Astrocyte (in vitro differentiated cells and primary cell): ENCODE data around the gene CEP128. TPM values are rescaled to one million over a fixed set of nuclear protein-coding genes. Genes with fewer than 3 reads are reported as not detected.

Experiments
- DNase-seq: peaks from one replicate; pipeline ENCODE4 v3.0.0-alpha.2; 2010; ENCODE audit warnings: low read depth
- FAIRE-seq: peaks from 2 replicates; lab custom pipeline; 2011; peaks lifted over from hg19 to GRCh38; lab: Jason Lieb, UNC
- H2AFZ ChIP-seq: 2 replicates; pipeline ENCODE4 v1.6.0; 2012; ENCODE audit warnings: low read depth, low read length, inconsistent platforms
- H3K27ac ChIP-seq: 2 replicates; pipeline ENCODE4 v1.5.1; 2011; ENCODE audit warnings: low read depth, low read length, inconsistent platforms
- H3K27me3 ChIP-seq: 2 replicates; pipeline ENCODE4 v1.6.0; 2011; ENCODE audit warnings: low read length, inconsistent platforms; ENCODE audit not compliant: insufficient read depth
- H3K36me3 ChIP-seq: 2 replicates; pipeline ENCODE4 v1.5.1; 2011; ENCODE audit warnings: low read length, inconsistent platforms; ENCODE audit not compliant: insufficient read depth
- H3K4me1 ChIP-seq: 2 replicates; pipeline ENCODE4 v1.5.1; 2011; ENCODE audit warnings: low read length, inconsistent platforms; ENCODE audit not compliant: insufficient read depth
- H3K4me2 ChIP-seq: 2 replicates; pipeline ENCODE4 v1.6.0; 2012; ENCODE audit warnings: low read length, inconsistent platforms
- H3K4me3 ChIP-seq: 2 replicates; pipeline ENCODE4 v1.5.1; 2011; ENCODE audit warnings: low read depth, mild to moderate bottlenecking, low read length, inconsistent platforms; ENCODE audit not compliant: insufficient read depth
- H3K79me2 ChIP-seq: 2 replicates; pipeline ENCODE4 v1.6.0; 2012; ENCODE audit warnings: mild to moderate bottlenecking, low read length, inconsistent platforms; ENCODE audit not compliant: insufficient read depth
- H3K9ac ChIP-seq: 2 replicates; pipeline ENCODE4 v1.6.0; 2012; ENCODE audit warnings: mild to moderate bottlenecking, low read length, inconsistent platforms
- H3K9me3 ChIP-seq: 2 replicates; pipeline ENCODE4 v1.5.1; 2012; ENCODE audit warnings: low read depth, mild to moderate bottlenecking, low read length, inconsistent platforms; ENCODE audit not compliant: insufficient read depth
- H4K20me1 ChIP-seq: 2 replicates; pipeline ENCODE4 v1.6.0; 2012; ENCODE audit warnings: low read length, inconsistent platforms; ENCODE audit not compliant: insufficient read depth
- H3K27ac Mint-ChIP-seq: one replicate; pipeline ENCODE4 v1.8.0; 2021; ENCODE audit warnings: mild to moderate bottlenecking, mixed read lengths; ENCODE audit not compliant: unreplicated experiment
- H3K27me3 Mint-ChIP-seq: one replicate; pipeline ENCODE4 v1.8.0; 2021; ENCODE audit warnings: low read depth, mixed read lengths; ENCODE audit not compliant: unreplicated experiment
- H3K36me3 Mint-ChIP-seq: one replicate; pipeline ENCODE4 v1.8.0; 2021; ENCODE audit warnings: low read depth, mixed read lengths; ENCODE audit not compliant: unreplicated experiment
- H3K4me1 Mint-ChIP-seq: one replicate; pipeline ENCODE4 v1.8.0; 2021; ENCODE audit warnings: low read depth, mixed read lengths; ENCODE audit not compliant: unreplicated experiment
- H3K4me3 Mint-ChIP-seq: one replicate; pipeline ENCODE4 v1.8.0; 2021; ENCODE audit warnings: mild to moderate bottlenecking, moderate library complexity, mixed read lengths; ENCODE audit not compliant: unreplicated experiment
- H3K9me3 Mint-ChIP-seq: one replicate; pipeline ENCODE4 v1.8.0; 2021; ENCODE audit warnings: mild to moderate bottlenecking, mixed read lengths; ENCODE audit not compliant: unreplicated experiment
- EZH2 ChIP-seq: IDR thresholded peaks from 2 replicates; pipeline ENCODE4 v1.6.1; 2012; ENCODE audit warnings: mild to moderate bottlenecking, low read length, inconsistent platforms; ENCODE audit not compliant: insufficient read depth
- total RNA-seq: library from RNA; stranded (reverse); gene quantifications from 2 replicates; pipeline ENCODE4 v1.2.1, GENCODE V29; 2021
- TF ChIP-seq, protein P1 (sequence below): IDR thresholded peaks from 2 replicates; pipeline ENCODE4 v1.5.1; 2011; ENCODE audit warnings: low read depth, mild to moderate bottlenecking, inconsistent platforms, low read length, moderate library complexity; ENCODE audit not compliant: insufficient read depth

Gene CEP128
- total RNA-seq, 1 donor from 2014 or later: 6.4 TPM

DNA sequence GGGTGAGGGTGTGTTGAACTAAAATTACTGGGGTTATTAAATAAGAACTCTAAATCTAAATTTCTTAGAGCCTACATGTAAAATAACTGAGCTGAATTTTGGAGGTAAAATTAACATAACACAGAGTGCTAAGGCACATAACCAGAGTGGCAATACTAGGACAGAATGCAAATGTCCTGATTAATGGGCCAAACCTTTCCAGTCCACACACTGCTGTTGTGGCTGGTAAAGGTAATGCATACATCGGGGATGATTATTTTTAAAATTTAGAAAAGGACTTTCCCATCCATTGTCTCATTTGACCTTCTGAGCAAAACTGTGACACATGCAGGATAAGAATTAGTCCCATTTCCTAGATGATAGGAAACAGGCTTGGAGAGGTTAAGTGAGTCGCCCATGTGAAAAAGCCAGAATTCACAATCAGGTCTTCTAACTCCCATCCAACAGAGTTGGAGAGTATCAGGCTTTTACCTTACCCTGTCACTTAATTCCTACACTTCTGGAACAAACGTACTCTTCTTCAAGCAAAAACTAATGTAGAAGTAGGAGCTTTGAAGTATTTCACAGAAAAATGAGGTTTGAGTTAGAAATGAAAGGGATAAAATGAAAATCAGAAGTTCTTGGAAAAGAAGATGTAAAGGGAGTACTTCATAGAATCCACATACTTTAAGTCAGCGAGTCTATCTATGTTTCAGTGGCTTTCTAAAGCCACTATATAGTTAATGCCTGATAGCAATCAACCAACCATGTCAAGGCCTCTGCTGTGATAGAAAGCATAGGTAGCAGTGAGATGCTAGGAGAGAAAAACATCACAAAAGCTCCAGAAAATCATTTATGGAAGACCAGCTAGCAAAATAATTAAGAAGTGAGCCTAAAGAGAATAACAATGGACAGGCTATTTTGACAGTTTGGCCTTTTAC is 395.3 kb downstream of the CEP128 start:
- Histone ChIP-seq H3K4me2 (no peak overlapping the region), H3K27ac (no peak overlapping the region), H2AFZ (no peak overlapping the region), H3K4me3 (no peak overlapping the region), H3K27me3 (no peaks in the 10 kb centered on the region), H3K9me3 (no peaks in the 10 kb centered on the region), H3K79me2 (no peaks in the 10 kb centered on the region), H4K20me1 (no peaks in the 10 kb centered on the region), H3K4me1 (no peaks in the 10 kb centered on the region), H3K36me3 (no peaks in the 10 kb centered on the region), H3K9ac (no peak overlapping the region)
- H3K27me3 Mint-ChIP-seq: no peaks in the 10 kb centered on the region
- no peak overlapping the region for H3K27ac Mint-ChIP-seq
- no peaks in the 10 kb centered on the region for H3K9me3 Mint-ChIP-seq
- DNase-seq (no peak), FAIRE-seq (no peak)
- no peaks in the 10 kb centered on the region for H3K36me3 Mint-ChIP-seq
- H3K4me1 Mint-ChIP-seq: no peaks in the 10 kb centered on the region
- no peak overlapping the region for H3K4me3 Mint-ChIP-seq
- TF ChIP-seq, protein P1, sequence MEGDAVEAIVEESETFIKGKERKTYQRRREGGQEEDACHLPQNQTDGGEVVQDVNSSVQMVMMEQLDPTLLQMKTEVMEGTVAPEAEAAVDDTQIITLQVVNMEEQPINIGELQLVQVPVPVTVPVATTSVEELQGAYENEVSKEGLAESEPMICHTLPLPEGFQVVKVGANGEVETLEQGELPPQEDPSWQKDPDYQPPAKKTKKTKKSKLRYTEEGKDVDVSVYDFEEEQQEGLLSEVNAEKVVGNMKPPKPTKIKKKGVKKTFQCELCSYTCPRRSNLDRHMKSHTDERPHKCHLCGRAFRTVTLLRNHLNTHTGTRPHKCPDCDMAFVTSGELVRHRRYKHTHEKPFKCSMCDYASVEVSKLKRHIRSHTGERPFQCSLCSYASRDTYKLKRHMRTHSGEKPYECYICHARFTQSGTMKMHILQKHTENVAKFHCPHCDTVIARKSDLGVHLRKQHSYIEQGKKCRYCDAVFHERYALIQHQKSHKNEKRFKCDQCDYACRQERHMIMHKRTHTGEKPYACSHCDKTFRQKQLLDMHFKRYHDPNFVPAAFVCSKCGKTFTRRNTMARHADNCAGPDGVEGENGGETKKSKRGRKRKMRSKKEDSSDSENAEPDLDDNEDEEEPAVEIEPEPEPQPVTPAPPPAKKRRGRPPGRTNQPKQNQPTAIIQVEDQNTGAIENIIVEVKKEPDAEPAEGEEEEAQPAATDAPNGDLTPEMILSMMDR: no peak
- no peak for TF ChIP-seq EZH2

GRCh38 chr14:80544366-80544765 is 397.2 kb downstream of the CEP128 start:
- peaks cover 9% of the 10 kb centered on the region for H3K9me3 Mint-ChIP-seq
- H3K27ac ChIP-seq: no peak overlapping the region
- H3K9me3 ChIP-seq: no peaks in the 10 kb centered on the region

More at GRCh38 chr14:80544366-80544765, 397.2 kb downstream of the CEP128 start:
- H3K79me2 ChIP-seq: no peaks in the 10 kb centered on the region
- TF ChIP-seq, protein P1: no peak
- no peak for TF ChIP-seq EZH2
- no peak overlapping the region for H3K9ac ChIP-seq
- H3K4me2 ChIP-seq: no peak overlapping the region
- no peaks in the 10 kb centered on the region for H3K4me1 ChIP-seq
- Mint-ChIP-seq H3K27ac (no peak overlapping the region), H3K36me3 (no peaks in the 10 kb centered on the region), H3K4me1 (no peaks in the 10 kb centered on the region), H3K4me3 (no peak overlapping the region), H3K27me3 (no peaks in the 10 kb centered on the region)
- H3K27me3 ChIP-seq: no peaks in the 10 kb centered on the region
- no peaks in the 10 kb centered on the region for H3K36me3 ChIP-seq
- H3K4me3 ChIP-seq: no peak overlapping the region
- no peaks in the 10 kb centered on the region for H4K20me1 ChIP-seq
- no peak overlapping the region for H2AFZ ChIP-seq
- DNase-seq (no peak), FAIRE-seq (no peak)
